PFSK-1 (cell line): ENCODE results near the gene EIF1AX.
A peak's percentile ranks its signal among the peaks of the same experiment; 100 is the strongest.

Source experiments
- FOXP2 ChIP-seq: optimal IDR thresholded peaks from 2 replicates; pipeline ENCODE3; 2011; ENCODE audit warnings: borderline replicate concordance, control low read depth, inconsistent platforms; ENCODE audit not compliant: insufficient read depth; ENCODE audit errors: extremely low read length, extremely low read depth
- POLR2AphosphoS5 ChIP-seq: IDR thresholded peaks from 2 replicates; pipeline ENCODE4 v1.6.1; 2012; ENCODE audit warnings: low read depth, mild to moderate bottlenecking, control low read depth, low read length, moderate library complexity
- REST ChIP-seq, 2 experiments: IDR thresholded peaks; 2 replicates each; pipeline versions ENCODE4 v1.6.1 to v1.8.0; 2011 to 2012; ENCODE audit warnings: low read depth in 2 of 2, low read length in 2 of 2, control low read depth in 1 of 2, inconsistent platforms in 1 of 2, mild to moderate bottlenecking in 1 of 2, moderate library complexity in 1 of 2; ENCODE audit not compliant: insufficient read depth in 1 of 2
- SIN3A ChIP-seq: IDR thresholded peaks from 2 replicates; pipeline ENCODE4 v1.6.1; 2012; ENCODE audit warnings: mild to moderate bottlenecking, low read length, moderate library complexity, borderline replicate concordance; ENCODE audit not compliant: insufficient read depth
- TAF1 ChIP-seq: IDR thresholded peaks from 2 replicates; pipeline ENCODE4 v1.6.1; 2012; ENCODE audit warnings: low read length, control low read depth, borderline replicate concordance; ENCODE audit not compliant: insufficient read depth

The EIF1AX gene

GRCh38 chrX:20089845-20090244, 51.8 kb downstream of the EIF1AX start:
- no peak for TF ChIP-seq REST (IDR thresholded peaks at IDR 0.05; ENCODE audit: insufficient read depth in 1 of 2, low read depth in 2 of 2, low read length in 2 of 2)
- TF ChIP-seq TAF1, result no peak
- no peak for TF ChIP-seq POLR2AphosphoS5
- no peak for TF ChIP-seq SIN3A
- no peak for TF ChIP-seq FOXP2

GRCh38 chrX:20080277-20080676, 61.4 kb downstream of the EIF1AX start:
- TF ChIP-seq TAF1, result no peak
- no peak for TF ChIP-seq POLR2AphosphoS5
- TF ChIP-seq SIN3A, result no peak
- peak; percentile 30 to 79; a peak in 3 of 4 replicates for TF ChIP-seq REST (IDR thresholded peaks at IDR 0.05; ENCODE audit: insufficient read depth in 1 of 2, low read depth in 2 of 2, low read length in 2 of 2)
- no peak for TF ChIP-seq FOXP2
